ENCODE measurements around the gene ZNF710. TPM values are rescaled to one million over a fixed set of nuclear protein-coding genes. Genes with fewer than 3 reads are reported as not detected.

ZNF710 gene
- total RNA-seq, 1 experiment from 2014 or later, result 40.7 TPM

- no peak overlapping the region for H2BK120ac ChIP-seq (ENCODE audit: low read depth, low read length, poor library complexity, severe bottlenecking)
- H3K27me3 Mint-ChIP-seq (ENCODE audit: low read depth), result no peaks in the 10 kb centered on the region; the same call in 1 of the 2 replicates
- peaks cover 47 to 57% of the 10 kb centered on the region in 2 experiments for H3K4me1 Mint-ChIP-seq
- DNase-seq, result no peak
- H3K23ac ChIP-seq (ENCODE audit: insufficient read length, low read depth, low read length), result no peak overlapping the region
- no peaks in the 10 kb centered on the region for H3K23me2 ChIP-seq (ENCODE audit: insufficient read length, low read depth, low read length, poor library complexity, severe bottlenecking)
- H3K27me3 ChIP-seq (ENCODE audit: insufficient read depth, low read length), result no peaks in the 10 kb centered on the region
- no peak overlapping the region; a peak in 1 of 5 replicates for H3K4me3 Mint-ChIP-seq
- H3K4ac ChIP-seq (ENCODE audit: low read depth, low read length), result no peak overlapping the region
- no peak overlapping the region for H2BK12ac ChIP-seq (ENCODE audit: insufficient read length, low read depth, low read length)
- no peak overlapping the region for H3K4me2 ChIP-seq (ENCODE audit: insufficient read depth, insufficient read length, low read length)
- H3K56ac ChIP-seq (ENCODE audit: insufficient read length, low read depth, low read length), result no peak overlapping the region
- no peak overlapping the region for H3T11ph ChIP-seq (ENCODE audit: low read length)
- H3K18ac ChIP-seq (ENCODE audit: insufficient read length, low read depth, low read length), result no peak overlapping the region
- H3K14ac ChIP-seq (ENCODE audit: insufficient read depth, low read length), result no peak overlapping the region; the same call in 1 of the 2 replicates
- H4K91ac ChIP-seq (ENCODE audit: insufficient read length, low read depth, low read length), result no peak overlapping the region
- H2AK5ac ChIP-seq (ENCODE audit: insufficient read length, low read length), result no peak overlapping the region
- H3K9ac ChIP-seq (ENCODE audit: extremely low read depth, insufficient read length, low read length), result no peak overlapping the region
- no peaks in the 10 kb centered on the region for H3K79me1 ChIP-seq (ENCODE audit: insufficient read depth, low read depth, low read length, poor library complexity, severe bottlenecking)
- 0 out of 2 replicates have a peak, but pooled peaks cover 2% of the 10 kb centered on the region for H3K79me2 ChIP-seq (ENCODE audit: insufficient read depth, low read length)
- no peak overlapping the region for H2AFZ ChIP-seq (ENCODE audit: low read length)
- H2BK5ac ChIP-seq (ENCODE audit: insufficient read length, low read length), result no peak overlapping the region
- no CpG with 5 or more reads among the region's 19 CpGs for WGBS (ENCODE audit: extremely low coverage, insufficient read length, low lambda C conversion rate)
- H3K9me3 ChIP-seq (ENCODE audit: control insufficient read depth, low read depth, low read length), result no peaks in the 10 kb centered on the region
- H3K4me1 ChIP-seq (ENCODE audit: insufficient read depth, low read length), result peaks cover 15% of the 10 kb centered on the region; the same call in 1 of the 2 replicates
- no peak overlapping the region; the same call in 1 of the 2 replicates for H2BK15ac ChIP-seq (ENCODE audit: low read depth, low read length)
- H4K20me1 ChIP-seq (ENCODE audit: control insufficient read depth, insufficient read depth, insufficient read length), result no peaks in the 10 kb centered on the region
- peaks cover 0 to 2% (median 0%) of the 10 kb centered on the region in 3 experiments; a peak in 2 of 7 replicates for H3K36me3 Mint-ChIP-seq (ENCODE audit: insufficient read depth in 1 of 3, low read depth in 3 of 3)
- H4K8ac ChIP-seq (replicated peaks; ENCODE audit: insufficient read length, low read depth, low read length), result no peak overlapping the region
- no peak overlapping the region for H3K27ac ChIP-seq (ENCODE audit: insufficient read length, low read depth, low read length)
- TF ChIP-seq, protein P1, sequence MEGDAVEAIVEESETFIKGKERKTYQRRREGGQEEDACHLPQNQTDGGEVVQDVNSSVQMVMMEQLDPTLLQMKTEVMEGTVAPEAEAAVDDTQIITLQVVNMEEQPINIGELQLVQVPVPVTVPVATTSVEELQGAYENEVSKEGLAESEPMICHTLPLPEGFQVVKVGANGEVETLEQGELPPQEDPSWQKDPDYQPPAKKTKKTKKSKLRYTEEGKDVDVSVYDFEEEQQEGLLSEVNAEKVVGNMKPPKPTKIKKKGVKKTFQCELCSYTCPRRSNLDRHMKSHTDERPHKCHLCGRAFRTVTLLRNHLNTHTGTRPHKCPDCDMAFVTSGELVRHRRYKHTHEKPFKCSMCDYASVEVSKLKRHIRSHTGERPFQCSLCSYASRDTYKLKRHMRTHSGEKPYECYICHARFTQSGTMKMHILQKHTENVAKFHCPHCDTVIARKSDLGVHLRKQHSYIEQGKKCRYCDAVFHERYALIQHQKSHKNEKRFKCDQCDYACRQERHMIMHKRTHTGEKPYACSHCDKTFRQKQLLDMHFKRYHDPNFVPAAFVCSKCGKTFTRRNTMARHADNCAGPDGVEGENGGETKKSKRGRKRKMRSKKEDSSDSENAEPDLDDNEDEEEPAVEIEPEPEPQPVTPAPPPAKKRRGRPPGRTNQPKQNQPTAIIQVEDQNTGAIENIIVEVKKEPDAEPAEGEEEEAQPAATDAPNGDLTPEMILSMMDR (conservative IDR thresholded peaks at IDR 0.05), result no peak
- H2BK20ac ChIP-seq (ENCODE audit: low read depth, low read length, poor library complexity, severe bottlenecking), result no peak overlapping the region
- H3K27ac Mint-ChIP-seq, result peak overlapping the region in 2 of 3 experiments; percentile 57 to 89; a peak in 3 of 7 replicates
- H3K9me3 Mint-ChIP-seq, result no peaks in the 10 kb centered on the region
- no peak overlapping the region for H4K5ac ChIP-seq (ENCODE audit: insufficient read length, low read depth, low read length)
These were observed 34.1 kb downstream of the ZNF710 start for GRCh38 chr15:90035095-90035839.
